GM18909 (cell line): ENCODE results near the gene SOX12.

Experiments
- ATAC-seq: cut with Tn5 transposase; IDR thresholded peaks from one replicate; pipeline ENCODE4 v1.9.1; 2021; ENCODE audit warnings: mild to moderate bottlenecking; ENCODE audit not compliant: unreplicated experiment, poor library complexity

SOX12 gene

DNA sequence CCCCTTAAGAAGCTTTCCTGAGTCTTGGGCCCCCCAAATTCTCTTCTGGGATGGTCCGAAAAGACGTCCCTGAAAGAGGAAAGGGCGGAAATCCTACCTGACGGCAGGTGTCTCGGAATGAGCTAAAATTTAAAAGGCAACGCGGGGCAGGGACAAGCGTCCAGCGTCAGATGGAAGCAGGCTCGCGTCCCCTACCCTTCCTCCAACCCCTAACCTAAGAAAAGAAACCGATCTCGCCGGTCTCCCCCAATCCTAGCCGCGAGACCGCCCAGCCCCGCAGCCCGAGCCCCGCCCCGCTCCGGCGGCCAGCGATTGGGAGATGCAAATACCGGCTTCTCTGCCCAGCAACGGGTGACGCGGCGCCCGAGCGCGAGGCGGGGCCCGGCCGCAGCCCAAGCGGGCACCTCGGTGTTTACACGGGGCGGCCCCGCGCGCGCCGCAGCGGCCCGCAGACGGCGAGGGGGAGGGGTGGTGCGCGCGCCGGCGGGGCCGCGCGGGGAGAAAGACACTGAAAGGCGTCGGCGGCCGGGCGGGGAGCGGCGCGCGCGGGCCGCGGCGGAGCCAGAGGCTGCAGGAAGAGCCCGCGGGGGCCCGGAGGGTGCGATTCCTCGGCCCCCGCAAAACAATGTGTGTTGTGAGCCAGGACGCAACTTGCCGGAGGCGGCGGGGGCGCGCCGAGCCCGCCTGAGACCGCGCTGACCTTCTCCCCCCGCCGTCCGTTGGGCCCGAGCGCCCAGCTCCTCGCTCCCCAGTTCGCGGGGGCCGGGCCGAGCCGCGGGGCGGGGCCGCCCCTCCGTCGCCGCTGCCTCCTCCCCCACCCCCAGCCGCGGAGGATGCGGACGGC is at the start of gene SOX12:
Gene SOX12, plus strand, starts transcription at position 508 of the 844 bp plus-strand sequence. CDS start 373 bp downstream, outside the sequence.
- peak; percentile 75 for ATAC-seq

DNA sequence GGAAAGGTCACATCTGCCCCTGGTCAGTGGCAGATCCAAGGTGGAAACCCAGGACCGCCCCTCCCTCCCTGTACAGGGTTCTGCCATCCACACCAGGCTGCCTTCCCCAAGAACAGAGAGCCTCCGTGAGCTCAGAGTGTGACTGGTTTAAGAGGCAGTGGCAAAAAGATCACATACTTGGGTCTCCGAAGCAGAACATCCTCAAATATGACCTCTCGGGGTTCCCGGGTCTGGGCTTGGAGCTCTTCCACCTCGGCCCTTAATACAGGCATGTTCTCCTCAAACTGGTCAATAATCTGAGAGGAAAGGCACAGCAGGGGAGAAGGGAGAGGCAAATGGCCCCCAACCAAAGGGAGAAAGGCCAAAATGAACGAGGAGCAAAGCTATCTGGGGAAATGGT is 49.6 kb upstream of the SOX12 start:
- ATAC-seq = no peak

DNA sequence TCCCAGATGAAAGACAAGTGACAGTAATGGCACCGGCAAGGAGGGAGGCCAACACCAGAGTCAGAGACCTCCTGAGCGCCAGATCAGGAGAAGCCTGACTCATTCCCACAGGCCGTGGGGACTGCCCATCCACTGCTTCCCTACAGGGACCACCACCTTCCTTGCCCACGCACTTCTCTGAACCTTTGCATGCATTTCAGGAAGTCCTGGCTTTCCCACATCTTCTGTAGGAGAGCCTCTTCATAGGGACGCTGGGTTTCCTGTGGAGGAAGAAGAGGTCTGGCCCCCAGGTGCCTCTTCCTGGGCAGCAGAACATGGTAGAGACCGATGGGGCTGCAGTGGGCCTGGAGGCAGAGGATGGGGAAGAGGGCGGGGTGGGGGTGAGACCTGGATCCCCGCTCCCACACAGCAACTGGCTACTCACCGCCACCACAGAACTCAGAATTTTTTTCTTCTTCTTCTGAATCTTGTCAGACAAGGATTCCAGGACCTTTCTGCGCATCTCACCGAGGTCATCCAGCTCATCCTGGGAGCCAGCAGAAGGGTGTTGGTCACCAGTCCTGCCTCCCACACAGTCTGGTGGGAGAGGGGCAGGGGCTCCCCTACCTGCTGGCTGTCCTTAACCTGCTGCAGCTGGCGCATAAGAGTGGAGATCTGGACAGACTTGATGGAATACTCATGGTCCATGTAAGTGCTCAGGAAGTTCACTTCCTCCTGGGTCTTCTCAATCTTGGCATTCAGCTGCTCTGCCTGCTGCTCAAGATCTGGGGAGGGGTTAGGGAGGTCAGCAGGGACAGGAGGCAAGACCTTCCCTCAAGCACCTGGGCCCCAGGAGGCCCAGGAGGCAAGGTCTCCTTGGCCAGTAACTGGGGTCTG is 48.5 kb upstream of the SOX12 start:
- no peak for ATAC-seq

DNA sequence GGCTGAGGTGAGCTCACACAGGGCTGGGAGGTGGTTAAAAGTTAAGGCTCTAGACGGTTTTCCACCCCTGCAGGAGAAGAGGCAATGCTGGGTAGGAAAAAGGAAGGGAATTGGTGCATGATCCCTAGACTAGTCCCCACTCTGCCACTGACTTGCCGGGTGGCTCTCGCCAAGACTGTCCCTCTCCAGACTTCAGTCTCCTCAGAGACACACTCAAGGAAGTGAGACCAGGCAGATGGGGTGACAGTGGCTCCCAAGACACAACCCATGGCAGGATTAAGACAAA is 47.9 kb upstream of the SOX12 start:
- no peak for ATAC-seq

DNA sequence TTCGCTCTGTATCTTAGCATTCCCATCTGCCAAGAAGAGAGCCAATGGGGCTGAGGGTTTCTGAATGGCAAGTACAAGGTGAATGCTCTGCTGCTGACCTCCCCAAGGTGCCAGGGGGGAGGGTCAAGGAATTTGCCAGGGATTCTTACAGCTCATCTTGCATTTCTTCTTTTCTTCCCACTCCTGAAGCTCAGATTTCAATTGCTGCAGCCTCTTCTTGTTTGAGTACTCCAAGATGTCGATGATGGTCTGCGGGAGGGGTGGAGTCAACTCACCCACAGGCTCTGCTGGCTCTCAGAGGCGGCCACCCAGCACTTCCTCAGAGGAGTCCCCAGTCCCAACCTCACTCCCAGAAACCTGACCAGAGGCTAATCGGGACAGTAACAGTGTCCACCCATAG is 47.2 kb upstream of the SOX12 start:
- no peak for ATAC-seq

DNA sequence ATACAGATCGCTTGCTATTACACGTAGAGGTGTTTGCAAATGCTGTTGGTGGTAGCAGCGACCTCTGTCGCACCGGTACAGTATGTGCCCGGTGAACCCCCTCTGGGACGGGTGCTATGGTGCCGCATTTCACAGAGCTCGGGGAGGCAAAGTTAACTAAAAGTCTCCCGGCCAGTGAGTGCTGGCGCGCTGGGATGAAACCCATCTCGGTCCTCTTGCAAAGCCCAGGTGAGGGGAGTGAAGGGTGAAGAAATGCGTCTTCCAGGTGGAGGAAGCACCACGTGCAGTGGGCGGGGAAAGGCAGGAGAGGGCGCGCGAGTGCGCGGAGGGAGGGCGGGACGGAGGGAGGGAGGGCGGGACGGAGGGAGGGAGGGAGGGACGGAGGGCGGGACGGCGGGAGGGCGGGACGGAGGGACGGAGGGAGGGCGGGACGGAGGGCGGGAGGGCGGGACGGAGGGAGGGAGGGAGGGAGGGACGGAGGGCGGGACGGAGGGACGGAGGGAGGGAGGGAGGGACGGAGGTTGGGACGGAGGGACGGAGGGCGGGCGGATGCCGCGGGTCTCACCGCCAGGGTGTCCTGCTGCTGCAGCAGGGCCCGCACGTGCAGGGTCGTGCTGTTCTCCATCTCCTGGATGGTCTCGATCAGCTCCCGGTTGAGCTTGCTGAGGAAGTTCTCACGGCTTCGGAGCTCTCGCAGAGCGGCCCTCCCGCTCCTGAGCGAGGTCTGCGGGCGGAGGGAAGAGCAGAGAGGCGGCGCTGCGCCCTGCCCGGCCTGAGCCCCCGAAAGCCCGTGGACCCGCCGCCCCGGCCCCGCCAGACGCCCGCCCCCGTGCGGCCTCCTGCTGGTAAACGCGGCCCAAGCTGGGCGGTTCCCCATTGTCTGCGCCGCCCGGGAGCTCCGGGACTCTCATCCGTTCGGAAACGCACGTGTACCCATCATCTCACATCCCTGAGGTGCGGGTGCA is 46.5 kb upstream of the SOX12 start:
- no peak for ATAC-seq

DNA sequence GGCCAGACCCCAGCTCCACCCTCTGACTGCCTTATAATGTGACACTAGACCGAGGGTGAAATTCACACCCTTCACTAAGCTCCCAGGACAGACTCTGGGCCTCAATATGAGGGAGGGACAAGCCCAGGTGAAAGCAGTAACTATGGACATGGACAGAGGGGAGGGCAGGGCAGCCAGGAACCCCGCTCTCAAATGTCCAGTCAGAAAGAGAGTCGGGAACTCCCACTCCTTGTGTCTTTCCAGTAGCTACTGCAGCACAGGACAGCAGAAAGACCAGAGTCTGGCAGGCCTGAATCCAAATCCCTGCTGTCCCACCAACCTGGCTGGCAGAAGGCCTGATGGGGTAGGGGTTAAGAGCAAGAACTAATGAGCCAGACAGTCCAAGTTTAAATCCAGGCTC is 41.2 kb upstream of the SOX12 start:
- no peak for ATAC-seq

DNA sequence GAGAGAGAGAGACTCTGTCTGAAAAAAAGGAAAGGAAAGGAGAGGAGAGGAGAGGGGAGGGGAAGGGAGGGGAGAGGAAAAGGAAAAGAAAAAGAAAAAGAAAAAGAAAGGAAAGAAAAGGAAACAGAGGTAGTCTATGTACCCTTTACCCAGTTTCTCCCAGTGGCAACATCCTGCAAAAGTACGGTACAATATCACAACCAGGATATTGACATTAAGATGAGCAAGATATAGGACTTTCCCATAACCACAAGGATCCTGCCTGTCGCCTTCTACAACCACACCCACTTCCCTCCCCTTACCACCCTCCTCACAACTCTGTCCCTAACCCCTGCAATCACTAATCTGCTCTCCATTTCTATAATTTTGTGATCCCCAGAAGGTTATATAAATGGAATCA is 38.8 kb upstream of the SOX12 start:
- ATAC-seq = no peak

DNA sequence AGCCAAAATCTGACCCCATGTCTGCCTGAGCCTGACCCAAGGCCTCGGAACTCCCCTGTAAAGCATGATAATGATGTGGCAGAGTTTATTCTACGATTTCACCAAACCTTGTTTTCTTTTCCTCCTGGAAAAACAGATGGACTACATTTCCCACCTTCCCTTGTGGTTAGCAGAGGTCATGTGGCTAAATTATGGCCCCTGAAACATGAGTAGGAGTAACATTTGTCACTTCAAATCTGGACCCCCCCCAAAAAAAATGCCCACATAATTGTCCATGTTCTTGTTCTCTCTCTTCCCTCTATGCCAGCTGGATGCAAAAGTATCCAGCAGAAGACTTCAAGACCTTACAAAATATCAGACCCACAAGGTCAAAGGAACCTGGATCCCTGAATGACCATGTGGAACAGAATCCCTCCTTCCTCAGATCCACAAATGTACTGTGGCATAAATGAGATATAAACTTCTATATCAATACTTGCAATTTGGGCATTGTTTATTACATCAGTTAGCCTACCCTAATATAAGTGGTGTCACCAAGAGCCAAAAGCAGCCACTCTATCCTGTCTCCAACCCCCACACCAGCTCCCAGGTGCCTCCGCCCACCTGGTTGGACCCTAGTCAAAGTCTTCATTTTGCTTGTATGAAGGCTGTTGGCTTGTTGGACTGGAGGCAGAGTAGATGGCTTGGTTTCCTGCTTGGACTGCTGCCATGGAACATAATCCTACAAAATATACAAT is 36.2 kb upstream of the SOX12 start:
- ATAC-seq = no peak

DNA sequence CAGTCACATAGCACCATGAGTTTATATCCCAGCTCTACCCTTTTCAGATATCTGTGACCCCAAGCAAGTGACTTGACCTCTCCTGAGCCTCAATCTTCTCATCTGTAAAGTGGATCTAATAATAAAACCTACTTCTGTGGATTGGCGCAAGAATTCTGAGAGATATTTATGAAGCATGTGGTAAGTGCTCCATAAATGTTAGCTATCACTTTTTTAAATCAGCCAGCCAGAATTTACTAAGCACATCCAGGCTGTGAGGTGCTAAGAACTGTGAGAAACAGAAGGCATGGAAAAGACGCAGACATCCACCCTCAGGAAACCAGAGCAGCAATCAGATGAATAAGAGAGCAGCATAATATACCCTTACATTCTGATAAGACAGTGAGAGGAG is 35.7 kb upstream of the SOX12 start:
- no peak for ATAC-seq

DNA sequence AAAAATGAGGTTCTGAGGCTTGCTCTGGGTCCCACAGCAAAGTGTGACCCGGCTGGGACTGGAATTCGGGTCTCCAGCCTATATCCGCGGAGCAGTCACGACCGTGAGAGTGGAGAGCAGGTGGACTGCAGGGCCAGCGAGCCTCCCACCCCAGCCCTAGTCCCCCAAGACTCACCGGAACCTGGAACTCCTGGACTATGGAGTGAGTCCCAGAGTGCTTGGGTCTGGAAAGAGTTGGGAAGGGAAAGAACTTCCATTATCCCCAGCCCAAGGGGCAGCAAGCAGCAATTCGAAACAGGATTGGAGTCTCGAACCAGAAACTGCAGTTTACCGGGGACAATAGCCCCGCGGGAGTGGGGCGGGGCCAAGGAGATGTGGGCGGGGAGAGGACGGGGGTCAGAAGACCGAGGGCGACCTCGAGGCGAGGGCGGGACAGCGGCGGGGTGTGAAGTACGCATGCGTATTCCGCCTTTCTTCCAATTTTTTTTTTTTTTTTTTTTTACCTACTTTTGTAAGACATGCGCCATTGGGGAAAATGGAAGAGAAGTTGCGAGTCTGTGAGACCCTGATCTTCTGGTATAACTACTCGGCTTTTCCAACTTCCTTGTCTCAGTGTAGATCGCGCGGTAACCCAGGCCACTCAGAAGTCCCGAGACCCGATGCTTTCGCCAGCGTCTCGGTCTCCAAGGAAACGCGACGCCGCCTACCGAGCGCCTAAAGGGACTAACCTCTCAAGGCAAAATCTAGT is 35.1 kb upstream of the SOX12 start, which contains the start of gene C20orf96:
Gene C20orf96, minus strand, starts transcription at position 667 of the 748 bp plus-strand sequence. Its CDS starts 140 bp downstream, at position 527.
- peak; percentile 86 for ATAC-seq

DNA sequence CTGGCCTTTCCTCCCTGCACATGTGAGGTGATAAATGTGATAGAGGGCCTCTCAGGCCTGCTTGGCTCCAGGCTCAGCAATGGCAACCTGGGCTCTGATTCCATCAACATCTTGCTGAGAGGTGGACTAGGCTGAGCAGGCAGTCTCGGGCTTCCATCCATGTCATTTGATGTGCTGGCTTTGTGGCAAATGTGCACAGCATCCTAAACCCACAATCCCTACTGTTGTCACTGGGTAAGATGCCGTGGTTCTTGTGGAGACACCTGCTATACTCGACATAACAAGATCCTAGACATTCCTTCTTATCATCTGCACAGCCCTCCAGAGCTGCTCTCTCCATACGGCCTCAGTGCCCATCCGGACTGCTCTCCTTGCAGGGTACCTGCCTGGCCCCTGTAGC is 30.8 kb upstream of the SOX12 start:
- no peak for ATAC-seq

DNA sequence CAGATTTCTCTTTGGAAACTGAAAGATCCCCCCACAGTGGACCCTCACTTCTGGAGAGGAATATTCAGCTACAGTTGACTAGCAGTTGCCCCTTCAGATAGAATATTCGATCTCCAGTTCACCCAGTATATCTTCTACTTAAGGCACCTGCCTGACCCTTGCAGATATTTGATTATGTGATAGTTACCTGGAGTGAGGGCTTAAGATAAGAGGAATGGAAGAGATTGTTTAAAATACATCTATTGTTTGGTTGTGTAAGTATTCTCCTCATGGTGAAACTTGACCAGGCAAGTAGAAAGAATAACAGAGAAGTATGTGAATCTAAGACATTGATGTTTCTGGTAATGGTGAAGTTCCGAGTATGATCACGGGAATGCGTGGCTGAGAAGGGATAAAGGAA is 29.5 kb upstream of the SOX12 start:
- no peak for ATAC-seq

DNA sequence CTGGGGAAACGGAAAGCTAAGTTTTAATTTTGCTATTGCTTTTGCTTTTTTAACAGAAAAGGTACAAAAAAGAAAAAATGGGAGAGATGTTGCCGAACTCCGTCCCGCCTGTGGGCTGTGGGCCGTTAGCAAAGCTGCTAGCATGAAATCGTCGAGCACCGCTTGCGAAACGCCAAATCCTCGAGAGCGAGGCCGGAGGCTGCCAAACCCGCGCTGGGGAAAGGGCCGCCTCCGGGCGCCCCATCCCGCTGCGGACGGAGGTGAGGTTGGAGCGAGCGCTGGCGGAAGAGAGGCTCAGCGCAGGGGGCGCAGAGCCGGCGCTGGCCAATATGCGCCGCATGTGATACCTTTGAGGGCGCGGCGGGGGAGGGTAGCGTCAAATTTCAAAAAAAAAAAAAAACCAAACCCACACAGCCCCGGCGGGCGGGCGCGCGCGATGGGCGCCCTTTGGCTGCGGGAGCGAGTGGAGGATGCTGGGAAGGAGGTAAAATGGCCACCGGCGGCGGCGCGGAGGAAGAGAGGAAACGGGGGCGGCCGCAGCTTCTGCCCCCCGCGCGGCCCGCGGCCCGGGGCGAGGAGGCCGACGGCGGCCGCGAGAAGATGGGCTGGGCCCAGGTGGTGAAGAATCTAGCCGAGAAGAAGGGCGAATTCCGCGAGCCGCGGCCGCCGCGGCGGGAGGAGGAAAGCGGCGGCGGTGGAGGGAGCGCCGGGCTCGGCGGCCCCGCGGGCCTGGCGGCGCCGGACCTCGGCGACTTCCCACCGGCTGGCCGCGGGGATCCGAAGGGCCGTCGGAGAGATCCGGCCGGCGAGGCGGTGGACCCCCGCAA is 28.0 kb upstream of the SOX12 start, which contains the start of gene ZCCHC3:
Gene ZCCHC3, plus strand, starts transcription at position 473 of the 827 bp plus-strand sequence. Its CDS starts 17 bp downstream, at position 490.
- peak; percentile 82 for ATAC-seq

DNA sequence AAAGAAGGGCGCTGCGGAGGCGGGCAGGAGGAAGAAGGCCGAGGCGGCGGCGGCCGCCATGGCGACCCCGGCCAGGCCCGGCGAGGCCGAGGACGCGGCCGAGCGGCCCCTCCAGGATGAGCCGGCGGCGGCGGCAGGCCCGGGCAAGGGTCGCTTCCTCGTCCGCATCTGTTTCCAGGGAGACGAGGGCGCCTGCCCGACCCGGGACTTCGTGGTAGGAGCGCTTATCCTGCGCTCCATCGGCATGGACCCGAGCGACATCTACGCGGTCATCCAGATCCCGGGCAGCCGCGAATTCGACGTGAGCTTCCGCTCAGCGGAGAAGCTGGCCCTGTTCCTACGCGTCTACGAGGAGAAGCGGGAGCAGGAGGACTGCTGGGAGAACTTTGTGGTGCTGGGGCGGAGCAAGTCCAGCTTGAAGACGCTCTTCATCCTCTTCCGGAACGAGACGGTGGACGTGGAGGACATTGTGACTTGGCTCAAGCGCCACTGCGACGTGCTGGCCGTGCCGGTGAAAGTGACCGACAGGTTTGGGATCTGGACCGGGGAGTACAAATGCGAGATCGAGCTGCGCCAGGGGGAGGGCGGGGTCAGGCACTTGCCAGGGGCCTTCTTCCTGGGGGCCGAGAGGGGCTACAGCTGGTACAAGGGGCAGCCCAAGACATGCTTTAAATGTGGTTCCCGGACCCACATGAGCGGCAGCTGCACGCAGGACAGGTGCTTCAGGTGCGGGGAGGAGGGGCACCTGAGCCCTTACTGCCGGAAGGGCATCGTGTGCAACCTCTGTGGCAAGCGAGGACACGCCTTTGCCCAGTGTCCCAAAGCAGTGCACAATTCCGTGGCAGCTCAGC is 27.2 kb upstream of the SOX12 start:
- peak; percentile 31 for ATAC-seq

DNA sequence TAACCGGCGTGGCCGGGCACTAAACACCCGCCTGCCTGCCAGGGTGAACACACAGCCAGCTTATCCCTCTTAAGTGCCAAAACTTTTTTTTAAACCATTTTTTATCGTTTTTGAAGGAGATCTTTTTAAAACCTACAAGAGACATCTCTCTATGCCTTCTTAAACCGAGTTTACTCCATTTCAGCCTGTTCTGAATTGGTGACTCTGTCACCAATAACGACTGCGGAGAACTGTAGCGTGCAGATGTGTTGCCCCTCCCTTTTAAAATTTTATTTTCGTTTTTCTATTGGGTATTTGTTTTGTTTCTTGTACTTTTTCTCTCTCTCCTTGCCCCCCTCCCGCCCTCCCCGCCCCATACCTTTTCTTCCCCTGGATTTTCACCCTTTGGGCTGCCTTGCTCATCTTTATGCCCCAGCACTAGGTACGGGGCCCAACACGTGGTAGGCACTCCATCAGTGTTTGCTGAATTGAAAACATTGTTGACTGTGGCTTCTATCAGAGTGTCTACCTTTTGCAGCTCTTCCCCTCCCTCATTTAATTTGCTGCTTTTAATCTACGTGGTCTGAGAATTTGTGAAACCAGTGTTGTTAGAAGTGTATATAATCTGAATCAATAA is 26.5 kb upstream of the SOX12 start:
- no peak for ATAC-seq
